Body of pancreas (tissue), 4 donors: ENCODE measurements around the gene VWC2L. TPM values are rescaled to one million over a fixed set of nuclear protein-coding genes. Genes with fewer than 3 reads are reported as not detected.

Experiments used
- ATAC-seq: fragments of 150-250 bp; one replicate; pipeline ENCODE4 v1.9.1; 2016
- DNase-seq, 4 donors: peaks; one replicate each; pipeline ENCODE4 v3.0.0-alpha.2; 2019
- H3K27ac ChIP-seq, 4 donors: fragments of 200-600 bp; sonication (generic); 1 replicate in 3 of 4; 2 replicates in 1 of 4; pipeline versions ENCODE4 v1.5.1 to v1.6.1; 2016 to 2019; ENCODE audit warnings: mild to moderate bottlenecking in 1 of 4, mixed read lengths in 1 of 4, moderate library complexity in 1 of 4
- H3K27me3 ChIP-seq, 2 donors: fragments of 200-600 bp; sonication (generic); one replicate each; pipeline ENCODE4 v1.6.0; 2016; ENCODE audit warnings: mild to moderate bottlenecking in 1 of 2
- H3K36me3 ChIP-seq, 2 donors: fragments of 200-600 bp; sonication (generic); replicated peaks in 1 of 2; 2 replicates each; pipeline ENCODE4 v1.5.1; 2016; ENCODE audit warnings: low read depth in 2 of 2; ENCODE audit not compliant: insufficient read depth in 1 of 2
- H3K4me1 ChIP-seq: fragments of 200-600 bp; sonication (generic); one replicate; pipeline ENCODE4 v1.6.0; 2016
- H3K4me3 ChIP-seq, 2 donors: fragments of 200-600 bp; sonication (generic); 1 replicate in 1 of 2; 2 replicates in 1 of 2; pipeline ENCODE4 v1.5.1; 2016 to 2019
- H3K9me3 ChIP-seq, 3 donors: fragments of 200-600 bp; sonication (generic); 1 replicate in 2 of 3; 2 replicates in 1 of 3; pipeline ENCODE4 v1.5.1; 2016
- POLR2A ChIP-seq, 3 donors: fragments of 450-650 bp; IDR thresholded peaks; one replicate each; pipeline ENCODE4 v1.6.1; 2016; ENCODE audit warnings: antibody characterized with exemption in 3 of 3, mild to moderate bottlenecking in 2 of 3
- WGBS, 2 donors: methylation state at CpG; one replicate each; pipeline ENCODE4 v1.1.5; 2017; 5-methylcytosine and 5-hydroxymethylcytosine counted together
- intact Hi-C: fragments of 100-400 bp; cut with DNase I; formaldehyde crosslinking; loops from one replicate; pipeline ENCODE4 v1.15.1; 2023
- total RNA-seq, 2 donors: library from RNA; depleted of rRNA; stranded (reverse); fragments of >200 nt; gene quantifications; one replicate each; pipeline ENCODE4 v1.1.0, GENCODE V29; 2016
- TF ChIP-seq, protein P1 (sequence below), 7 experiments: fragments of 450-650 bp in 4 of 7; fragments of 200-600 bp in 3 of 7; sonication (generic) in 3 of 7; IDR thresholded peaks; one replicate each; pipeline ENCODE4 v1.5.1; 2016 to 2019; ENCODE audit warnings: antibody characterized with exemption in 7 of 7

The VWC2L gene
- total RNA-seq, 2 donors from 2014 or later: not detected

DNA sequence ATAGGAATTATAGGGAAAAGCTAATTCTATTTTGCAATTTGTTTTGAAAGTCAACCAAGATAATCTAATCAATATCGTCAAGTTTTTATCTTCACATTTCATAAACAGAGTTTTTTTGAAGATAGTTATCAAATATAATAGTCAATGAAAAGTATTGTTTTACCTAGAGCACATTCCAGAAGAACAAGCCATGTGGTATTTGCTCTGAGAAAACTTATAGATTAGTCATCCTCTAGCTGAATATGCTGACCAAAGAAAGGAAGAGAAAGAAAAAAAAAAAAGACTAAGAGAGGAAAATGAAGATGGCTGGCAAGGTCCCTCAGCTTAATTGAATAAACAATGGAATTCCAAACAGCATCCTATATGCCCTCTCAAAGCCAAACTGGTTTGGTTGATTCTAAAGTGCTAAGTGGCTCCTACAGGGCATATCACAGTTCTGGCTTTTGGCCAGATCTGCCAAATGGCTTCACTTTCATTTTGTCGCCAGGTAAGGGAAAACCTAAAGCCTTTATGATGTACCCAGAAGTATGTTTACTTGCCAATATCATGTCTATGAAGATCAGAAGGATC is 132.6 kb downstream of the VWC2L start:
- Histone ChIP-seq H3K36me3 (no peaks in the 10 kb centered on the region), H3K9me3 (no peaks in the 10 kb centered on the region), H3K27me3 (no peaks in the 10 kb centered on the region), H3K27ac (no peak overlapping the region), H3K4me3 (no peak overlapping the region), H3K4me1 (no peaks in the 10 kb centered on the region)
- ATAC-seq: no peak
- intact Hi-C loops: no loop called here
- TF ChIP-seq POLR2A (IDR thresholded peaks at IDR 0.05): no peak
- TF ChIP-seq, protein P1, sequence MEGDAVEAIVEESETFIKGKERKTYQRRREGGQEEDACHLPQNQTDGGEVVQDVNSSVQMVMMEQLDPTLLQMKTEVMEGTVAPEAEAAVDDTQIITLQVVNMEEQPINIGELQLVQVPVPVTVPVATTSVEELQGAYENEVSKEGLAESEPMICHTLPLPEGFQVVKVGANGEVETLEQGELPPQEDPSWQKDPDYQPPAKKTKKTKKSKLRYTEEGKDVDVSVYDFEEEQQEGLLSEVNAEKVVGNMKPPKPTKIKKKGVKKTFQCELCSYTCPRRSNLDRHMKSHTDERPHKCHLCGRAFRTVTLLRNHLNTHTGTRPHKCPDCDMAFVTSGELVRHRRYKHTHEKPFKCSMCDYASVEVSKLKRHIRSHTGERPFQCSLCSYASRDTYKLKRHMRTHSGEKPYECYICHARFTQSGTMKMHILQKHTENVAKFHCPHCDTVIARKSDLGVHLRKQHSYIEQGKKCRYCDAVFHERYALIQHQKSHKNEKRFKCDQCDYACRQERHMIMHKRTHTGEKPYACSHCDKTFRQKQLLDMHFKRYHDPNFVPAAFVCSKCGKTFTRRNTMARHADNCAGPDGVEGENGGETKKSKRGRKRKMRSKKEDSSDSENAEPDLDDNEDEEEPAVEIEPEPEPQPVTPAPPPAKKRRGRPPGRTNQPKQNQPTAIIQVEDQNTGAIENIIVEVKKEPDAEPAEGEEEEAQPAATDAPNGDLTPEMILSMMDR (IDR thresholded peaks at IDR 0.05): no peak
- whole genome bisulfite sequencing, 2 donors: 26 to 33% methylated on average over 2 of the region's 2 CpGs
- DNase-seq: no peak

DNA sequence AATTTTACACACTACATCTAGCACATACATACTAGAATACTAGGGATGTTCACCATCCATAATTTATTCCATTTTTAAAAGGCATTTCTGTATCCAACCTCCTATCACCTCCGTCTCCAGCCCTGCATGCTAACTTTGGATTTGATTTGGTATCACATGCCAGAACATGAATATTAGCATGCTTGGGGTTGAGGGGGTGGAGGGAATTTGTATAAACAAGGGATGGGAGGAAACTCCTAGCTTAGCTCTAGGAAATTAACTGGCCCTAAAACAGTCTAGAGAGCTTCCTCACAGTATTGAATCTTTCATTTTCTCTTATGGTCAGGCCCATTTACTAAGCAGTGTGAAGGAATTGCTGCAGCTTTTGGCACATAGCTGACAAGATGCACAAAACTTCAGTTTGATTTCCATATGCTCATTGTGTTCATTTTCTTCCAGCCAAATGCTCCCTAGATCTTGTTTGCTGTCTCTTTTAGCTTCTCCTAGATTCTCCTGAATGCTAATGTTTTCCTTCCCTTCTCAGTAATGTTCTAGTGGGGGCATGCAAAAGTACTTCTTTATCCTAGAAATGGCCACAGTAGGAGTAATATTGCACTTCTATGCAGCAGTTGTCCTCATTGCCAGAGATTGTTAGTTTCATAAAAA is 135.2 kb downstream of the VWC2L start:
- TF ChIP-seq, protein P1 (IDR thresholded peaks at IDR 0.05): no peak
- TF ChIP-seq POLR2A (IDR thresholded peaks at IDR 0.05): no peak
- Histone ChIP-seq H3K27ac (no peak overlapping the region), H3K27me3 (no peaks in the 10 kb centered on the region), H3K36me3 (no peaks in the 10 kb centered on the region), H3K9me3 (no peaks in the 10 kb centered on the region), H3K4me1 (no peaks in the 10 kb centered on the region), H3K4me3 (no peak overlapping the region)
- intact Hi-C loops: no loop called here
- no peak for ATAC-seq
- no peak for DNase-seq
- 45 to 54% methylated on average over 1 of the region's 1 CpG for WGBS, 2 donors

DNA sequence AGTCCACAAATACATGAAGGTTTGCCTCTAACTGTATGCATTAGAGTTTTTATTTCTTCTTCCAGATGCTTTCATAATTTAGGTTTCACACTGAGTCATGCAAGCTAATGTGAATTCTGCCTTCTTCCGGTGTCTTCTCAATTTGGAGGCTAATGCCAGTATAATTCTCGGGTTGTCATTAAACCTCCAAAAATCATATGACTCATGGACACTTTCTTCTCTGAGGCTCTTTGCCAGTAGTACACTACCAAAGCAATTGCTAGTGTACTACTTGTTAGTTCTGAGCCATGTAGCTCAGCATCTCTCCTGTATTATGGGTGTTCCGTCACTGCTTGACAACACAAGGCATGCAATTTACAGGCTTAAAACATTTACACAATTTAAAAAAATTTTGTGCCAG is 137.1 kb downstream of the VWC2L start:
- no peak for ATAC-seq
- intact Hi-C loops: no loop called here
- TF ChIP-seq POLR2A (IDR thresholded peaks at IDR 0.05): no peak
- TF ChIP-seq, protein P1 (IDR thresholded peaks at IDR 0.05): no peak
- H3K9me3 ChIP-seq: no peaks in the 10 kb centered on the region
- no peak overlapping the region for H3K4me3 ChIP-seq
- H3K36me3 ChIP-seq: no peaks in the 10 kb centered on the region
- H3K27ac ChIP-seq: no peak overlapping the region
- H3K4me1 ChIP-seq: no peaks in the 10 kb centered on the region
- H3K27me3 ChIP-seq: no peaks in the 10 kb centered on the region
- no peak for DNase-seq
- 40 to 75% methylated on average over 3 of the region's 3 CpGs for WGBS, 2 donors

DNA sequence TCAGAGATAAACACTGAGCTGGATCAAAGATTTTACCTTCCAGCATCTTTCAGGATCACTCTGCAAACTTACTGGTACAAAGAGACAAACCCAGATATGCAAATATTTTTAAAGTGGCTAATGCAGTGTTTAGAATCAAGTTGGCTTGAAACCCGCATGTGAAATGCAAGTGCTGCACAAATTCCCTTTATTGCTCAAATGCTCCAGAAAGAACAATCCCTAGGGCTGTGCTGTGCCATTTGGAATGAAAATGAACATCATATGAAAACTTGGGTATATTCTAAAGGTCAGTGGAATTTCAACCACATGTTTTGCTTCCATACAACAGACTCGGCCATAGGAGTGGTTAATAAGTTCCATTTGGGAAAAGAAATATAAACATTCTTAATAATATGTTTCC is 139.1 kb downstream of the VWC2L start:
- DNase-seq (no peak), ATAC-seq (no peak)
- Histone ChIP-seq H3K36me3 (no peaks in the 10 kb centered on the region), H3K4me3 (no peak overlapping the region), H3K4me1 (no peaks in the 10 kb centered on the region), H3K27me3 (no peaks in the 10 kb centered on the region), H3K27ac (no peak overlapping the region), H3K9me3 (no peaks in the 10 kb centered on the region)
- 54 to 65% methylated on average over 2 of the region's 2 CpGs for WGBS, 2 donors
- intact Hi-C loops: no loop called here
- no peak for TF ChIP-seq POLR2A (IDR thresholded peaks at IDR 0.05)
- TF ChIP-seq, protein P1 (IDR thresholded peaks at IDR 0.05): no peak

DNA sequence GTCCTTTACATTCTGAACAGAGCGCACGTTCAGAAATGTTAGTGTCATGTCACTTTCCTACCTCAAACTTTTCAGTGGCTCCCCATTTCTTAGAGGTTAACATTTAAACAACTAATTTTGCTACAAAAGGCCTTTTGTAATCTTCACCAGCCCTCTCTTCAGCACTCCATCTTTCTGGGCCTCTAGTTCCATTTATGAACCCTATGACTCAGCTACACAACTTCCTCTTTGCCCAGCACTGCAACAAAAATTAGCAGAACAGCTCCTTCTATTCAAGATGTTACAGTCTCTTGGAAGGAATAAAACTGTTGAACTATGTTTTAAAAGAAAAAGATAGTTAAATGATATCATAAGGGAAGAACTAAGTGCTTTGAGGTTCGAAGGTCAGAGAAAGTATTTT is 139.9 kb downstream of the VWC2L start:
- Histone ChIP-seq H3K4me3 (no peak overlapping the region), H3K36me3 (no peaks in the 10 kb centered on the region), H3K4me1 (no peaks in the 10 kb centered on the region), H3K27me3 (no peaks in the 10 kb centered on the region), H3K9me3 (no peaks in the 10 kb centered on the region), H3K27ac (no peak overlapping the region)
- DNase-seq (no peak), ATAC-seq (no peak)
- intact Hi-C loops: no loop called here
- 62 to 70% methylated on average over 3 of the region's 3 CpGs for WGBS, 2 donors
- no peak for TF ChIP-seq POLR2A (IDR thresholded peaks at IDR 0.05)
- TF ChIP-seq, protein P1 (IDR thresholded peaks at IDR 0.05): no peak
